GM19099 (cell line): Measurements from ENCODE around the gene LGR5.

Experiments used
- POLR2A ChIP-seq: IDR thresholded peaks from 3 replicates; pipeline ENCODE4 v1.6.1; 2011; ENCODE audit warnings: low read depth; ENCODE audit not compliant: insufficient read length; ENCODE audit errors: extremely low read depth

LGR5 gene

DNA sequence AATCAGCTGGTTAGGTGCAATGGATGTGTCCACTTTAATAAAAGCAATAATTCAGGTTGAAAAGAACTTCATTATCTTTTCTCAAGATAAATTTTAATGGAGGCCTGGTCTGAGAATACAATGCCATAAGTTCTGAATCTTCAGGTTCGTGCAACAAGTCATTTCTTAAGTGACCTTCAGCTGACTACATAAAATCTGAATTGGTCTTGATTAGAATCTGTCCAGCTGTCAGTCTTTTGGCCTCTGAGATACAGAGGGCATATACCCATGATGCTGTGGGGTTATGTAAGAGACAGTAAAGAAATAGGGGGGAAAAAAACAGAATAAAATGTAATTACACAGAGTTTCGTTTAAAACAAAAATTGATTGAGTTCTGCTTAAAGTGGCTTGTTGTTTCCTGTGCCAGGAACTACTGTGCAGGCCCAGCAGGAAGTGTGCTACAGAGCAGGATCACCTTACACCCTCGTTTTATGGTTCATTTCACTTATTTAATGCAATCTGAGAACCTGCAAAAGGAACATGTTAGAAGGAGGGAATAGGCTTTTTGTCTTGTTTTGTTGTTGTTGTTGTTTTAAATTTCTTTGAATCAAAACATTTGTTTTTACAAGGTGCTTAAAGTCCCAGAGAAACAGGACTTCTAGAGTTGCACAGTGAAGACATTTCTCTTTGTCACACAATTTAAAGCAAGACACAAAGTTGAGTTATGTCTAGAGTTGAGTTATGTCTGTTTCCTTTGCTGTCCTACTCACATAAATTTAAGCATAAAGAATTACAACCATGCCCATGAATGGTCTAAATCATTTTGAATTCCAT is 64.2 kb downstream of the LGR5 start:
- no peak for TF ChIP-seq POLR2A

DNA sequence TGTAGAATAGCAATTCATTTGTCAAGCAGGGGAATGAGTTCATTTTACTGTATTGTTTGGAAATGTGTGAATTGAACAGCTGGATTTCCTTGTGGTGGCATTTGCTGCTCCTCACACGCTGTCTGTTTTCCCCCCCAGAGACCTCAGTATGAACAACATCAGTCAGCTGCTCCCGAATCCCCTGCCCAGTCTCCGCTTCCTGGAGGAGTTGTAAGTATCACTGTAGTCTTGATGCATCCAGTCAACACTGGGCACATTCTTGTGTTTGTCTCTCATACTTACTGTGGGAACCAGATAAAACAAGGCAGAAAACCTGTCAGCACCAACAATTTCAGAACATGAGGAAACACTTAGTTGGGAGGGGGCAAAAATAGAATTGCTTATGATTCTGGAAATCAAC is 64.9 kb downstream of the LGR5 start:
- no peak for TF ChIP-seq POLR2A

DNA sequence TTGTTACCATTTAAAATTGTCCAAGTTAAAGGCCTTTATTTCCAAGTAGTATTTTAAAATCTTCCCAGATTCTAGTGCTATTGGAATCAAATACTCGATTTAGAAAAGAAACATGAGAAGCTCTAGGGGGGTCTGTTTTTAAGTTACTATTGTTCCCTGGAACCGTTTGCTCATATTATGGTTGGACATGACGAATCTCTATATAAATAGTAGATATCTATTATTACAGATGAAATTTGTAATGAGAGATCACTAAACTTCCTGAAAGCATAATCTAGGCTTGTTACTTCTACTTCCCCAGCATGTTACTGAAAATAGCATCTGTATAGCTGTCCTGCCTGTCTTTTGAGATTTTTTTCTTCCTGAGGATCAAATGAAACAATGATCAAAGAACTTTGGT is 70.1 kb downstream of the LGR5 start:
- TF ChIP-seq POLR2A = no peak

DNA sequence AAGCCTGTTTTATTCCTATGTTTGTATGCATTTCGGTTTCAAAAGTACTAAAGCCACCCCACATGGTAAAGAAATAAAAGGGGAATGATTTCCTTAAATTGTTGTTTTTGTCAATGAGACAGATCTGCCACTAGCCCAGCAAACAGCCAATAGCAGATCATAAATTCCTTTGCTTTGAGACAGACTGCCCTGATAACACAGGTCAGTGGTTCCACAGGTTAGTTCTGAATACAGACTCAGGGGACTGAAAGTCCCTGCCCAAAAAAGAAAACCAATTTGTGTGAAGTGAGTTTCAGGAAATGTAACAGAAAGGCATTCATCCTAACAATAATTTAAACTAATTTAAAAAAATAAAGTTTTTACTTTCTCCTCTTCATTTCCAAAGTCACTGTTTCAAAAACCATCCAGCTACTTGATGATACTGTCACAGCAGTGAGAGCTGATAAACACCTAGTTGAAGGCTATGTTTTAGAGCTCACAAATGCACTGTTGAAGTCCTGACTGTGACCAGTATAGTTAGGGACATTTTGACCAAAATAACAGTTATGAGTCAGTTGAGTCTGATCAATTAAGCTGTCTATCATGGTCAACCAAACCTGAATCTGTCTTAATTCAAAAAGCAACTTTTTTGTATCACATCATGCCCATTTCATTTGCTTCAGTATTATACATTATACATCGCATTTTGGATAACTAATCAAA is 77.7 kb downstream of the LGR5 start:
- TF ChIP-seq POLR2A = no peak

DNA sequence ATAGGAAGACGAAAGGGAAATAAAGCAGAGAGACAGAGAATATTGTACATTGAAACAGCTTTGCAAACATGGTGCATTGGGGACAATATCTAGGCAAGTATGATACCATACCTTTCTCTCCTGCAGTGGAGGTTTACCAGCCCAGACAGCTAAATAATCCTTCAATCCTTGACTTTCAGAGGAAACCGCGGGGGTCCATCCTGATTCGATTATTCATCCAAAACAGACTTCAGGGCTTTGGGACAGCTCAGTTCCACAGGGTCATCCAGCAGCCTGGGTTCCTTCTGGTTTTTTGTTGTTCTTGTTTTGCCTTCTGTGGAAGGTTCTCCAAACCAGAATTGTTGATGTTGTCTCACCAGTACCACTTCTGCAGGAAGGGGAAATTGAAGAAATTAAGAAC is 81.5 kb downstream of the LGR5 start:
- no peak for TF ChIP-seq POLR2A

DNA sequence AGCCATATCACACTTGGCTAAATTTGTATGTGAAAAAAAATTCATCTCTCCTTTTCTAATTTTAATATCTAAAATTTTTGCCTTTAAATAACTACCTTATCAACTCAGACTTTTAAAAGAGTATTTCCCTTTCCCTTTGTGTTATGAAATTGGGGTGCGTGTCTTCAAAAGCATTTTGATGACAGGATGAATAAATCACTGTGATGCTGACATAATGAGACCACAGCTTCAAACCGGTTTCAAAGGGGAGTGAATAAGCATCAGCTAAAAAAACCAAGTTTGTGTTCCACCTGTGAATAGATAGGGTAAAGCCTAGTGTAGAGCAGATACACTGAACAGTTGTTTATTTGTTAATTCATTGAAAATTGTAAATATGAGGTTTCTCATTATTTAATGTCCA is 85.0 kb downstream of the LGR5 start:
- no peak for TF ChIP-seq POLR2A

DNA sequence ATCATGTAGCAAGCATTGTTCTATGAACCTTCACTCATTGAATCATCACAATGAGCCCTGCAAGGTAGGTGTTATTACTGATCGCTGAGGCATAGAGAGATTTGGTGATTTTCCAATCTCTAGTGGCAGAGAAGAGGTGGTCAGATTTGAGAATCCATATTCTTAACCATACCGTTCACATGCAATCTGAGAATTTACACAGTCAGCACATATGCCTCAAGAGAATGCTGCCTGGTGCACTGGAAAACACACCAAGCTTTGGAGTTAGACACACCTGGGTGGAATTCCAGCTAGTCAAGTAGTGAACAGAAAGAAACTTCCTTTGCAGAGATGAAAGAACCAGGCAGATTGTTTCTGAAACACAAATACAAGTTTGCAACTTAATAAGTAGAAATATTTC is 94.1 kb downstream of the LGR5 start:
- no peak for TF ChIP-seq POLR2A

DNA sequence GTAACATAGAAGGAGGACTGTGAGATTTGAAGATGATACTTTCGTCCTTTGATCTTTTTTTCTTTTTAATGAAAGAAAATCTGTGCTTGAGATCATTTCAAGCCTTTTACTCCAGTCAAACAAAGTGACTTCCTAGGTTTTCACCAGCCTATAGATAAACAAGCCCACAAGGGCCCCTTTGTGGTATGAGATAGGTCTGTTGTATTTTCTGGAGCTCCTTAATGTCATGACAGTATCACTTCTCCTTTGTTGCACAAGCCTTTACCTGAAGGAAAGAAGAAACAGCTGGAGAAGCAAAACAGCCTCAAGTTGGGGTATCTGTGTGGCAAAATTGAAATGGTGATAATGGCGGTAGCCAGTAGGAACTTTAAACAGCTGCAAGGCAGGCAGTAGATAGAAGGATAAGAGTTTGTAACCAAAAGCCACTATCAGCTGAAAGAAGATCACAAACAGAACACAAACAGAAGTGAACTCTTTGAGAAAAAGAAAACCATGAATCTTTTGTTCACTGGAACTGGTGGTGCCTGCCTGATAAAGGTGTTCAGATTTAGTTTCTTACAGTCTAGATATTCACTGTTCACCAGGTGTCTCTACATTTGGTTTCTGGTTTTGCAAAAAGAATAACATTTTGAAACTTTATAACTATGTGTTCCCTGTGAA is 96.8 kb downstream of the LGR5 start:
- no peak for TF ChIP-seq POLR2A

DNA sequence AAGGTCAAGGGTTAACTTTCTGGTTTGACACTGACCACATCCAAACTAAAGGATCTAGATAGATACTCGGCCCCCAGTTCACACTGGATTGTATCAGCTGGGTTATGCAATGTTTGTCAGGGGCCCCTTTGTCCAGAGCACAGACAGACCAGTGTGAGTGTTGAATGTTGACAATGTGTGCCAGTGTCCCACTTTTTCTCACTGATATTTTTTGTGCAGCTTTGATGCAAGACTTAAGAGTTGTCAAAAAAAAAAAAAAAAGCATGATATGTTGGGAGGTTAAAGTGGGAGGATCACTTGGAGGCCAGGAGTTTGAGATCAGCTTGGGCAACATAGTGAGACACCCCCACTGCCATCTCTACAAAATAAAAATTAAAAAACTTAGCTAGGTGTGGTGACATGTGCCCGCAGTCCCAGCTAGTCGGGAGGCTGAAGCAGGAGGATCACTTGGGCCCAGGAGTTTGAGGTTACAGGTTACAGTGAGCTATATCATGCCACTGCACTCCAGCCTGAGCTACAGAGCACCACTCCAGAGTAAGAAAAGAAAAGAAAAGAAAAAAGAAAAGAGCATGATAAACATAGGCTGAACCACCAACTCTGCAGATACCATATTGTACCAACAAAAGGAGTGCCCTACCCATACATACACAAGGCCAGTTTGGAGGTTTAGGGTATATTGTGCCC is 97.5 kb downstream of the LGR5 start:
- no peak for TF ChIP-seq POLR2A

DNA sequence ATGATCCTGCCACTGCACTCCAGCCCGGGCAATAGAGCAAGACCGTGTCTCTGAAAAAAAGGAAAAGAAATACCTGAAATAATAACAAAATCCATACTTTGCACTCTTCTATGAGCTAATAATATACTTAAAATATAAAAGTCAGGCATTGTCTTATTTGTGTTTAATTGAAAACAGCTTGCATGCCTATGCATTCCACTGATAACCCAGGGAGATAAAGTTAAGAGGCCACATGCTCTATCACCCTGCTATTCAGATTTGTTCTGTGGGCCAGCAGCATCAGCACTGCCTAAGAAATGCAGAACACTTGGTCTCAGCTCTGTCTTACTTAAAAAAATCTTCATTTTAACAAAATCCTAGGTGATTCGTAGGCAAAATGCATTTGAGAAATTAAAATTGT is 99.2 kb downstream of the LGR5 start:
- no peak for TF ChIP-seq POLR2A

DNA sequence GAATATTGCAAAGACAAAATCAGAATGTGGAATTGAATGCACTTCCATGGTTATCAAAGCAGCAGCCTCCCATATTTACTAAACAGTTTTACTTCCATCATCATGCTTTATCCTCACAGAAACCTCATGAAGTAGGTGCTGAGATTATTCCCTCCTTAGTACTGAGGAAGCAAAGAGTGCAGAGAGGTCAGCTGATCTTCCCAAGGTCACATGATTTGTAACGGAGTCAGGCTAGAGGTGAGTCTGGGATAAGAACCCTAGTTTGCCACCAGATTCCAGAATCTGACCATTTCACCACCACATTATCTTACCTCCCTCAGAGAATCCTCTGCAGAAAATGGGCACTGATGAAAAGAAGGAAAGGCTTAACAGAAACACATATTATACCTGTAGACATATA is 102.0 kb downstream of the LGR5 start:
- TF ChIP-seq POLR2A = no peak

DNA sequence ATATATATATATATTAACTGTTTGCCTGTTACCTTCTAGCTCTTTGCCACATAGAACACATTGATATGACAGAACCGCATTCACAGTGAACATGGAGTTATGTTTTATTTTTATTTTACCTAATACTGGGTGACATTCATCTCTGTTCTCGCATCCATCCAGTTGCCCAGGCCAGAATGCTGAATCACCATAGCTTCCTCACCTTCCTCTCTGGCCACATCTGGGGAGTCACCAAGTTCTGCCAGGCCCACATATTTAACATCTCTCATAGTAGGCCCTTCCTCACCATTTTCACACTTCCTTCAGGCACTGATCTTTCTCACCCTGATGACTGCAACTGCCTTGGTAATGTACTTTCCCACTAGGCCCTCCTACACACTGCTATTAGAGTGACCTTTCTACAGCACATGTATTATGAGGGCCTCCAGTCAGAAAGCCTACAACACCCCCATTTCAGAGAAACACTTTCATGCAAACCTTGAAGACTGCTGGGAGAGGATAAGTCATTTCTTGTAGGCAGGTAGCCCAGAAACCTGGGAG is 106.8 kb downstream of the LGR5 start:
- no peak for TF ChIP-seq POLR2A

DNA sequence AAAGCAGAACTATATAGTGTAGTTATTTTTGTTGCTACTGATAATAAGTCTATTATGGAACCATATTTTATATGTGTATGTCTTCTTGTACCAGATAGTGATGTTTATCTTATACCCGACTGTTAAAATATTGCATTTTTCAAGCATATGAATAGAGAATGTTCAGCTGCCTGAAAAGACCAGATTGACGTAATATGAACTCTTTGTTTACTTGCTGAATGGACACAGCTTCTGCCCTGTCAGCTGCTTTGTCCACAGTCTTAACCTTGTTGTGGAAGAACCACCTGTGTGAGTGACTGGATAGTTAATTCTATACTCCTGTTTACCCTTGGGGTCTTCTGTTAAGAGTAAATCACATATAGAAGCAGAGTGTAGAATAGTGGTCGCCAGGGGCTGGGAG is 109.3 kb downstream of the LGR5 start:
- TF ChIP-seq POLR2A = no peak

DNA sequence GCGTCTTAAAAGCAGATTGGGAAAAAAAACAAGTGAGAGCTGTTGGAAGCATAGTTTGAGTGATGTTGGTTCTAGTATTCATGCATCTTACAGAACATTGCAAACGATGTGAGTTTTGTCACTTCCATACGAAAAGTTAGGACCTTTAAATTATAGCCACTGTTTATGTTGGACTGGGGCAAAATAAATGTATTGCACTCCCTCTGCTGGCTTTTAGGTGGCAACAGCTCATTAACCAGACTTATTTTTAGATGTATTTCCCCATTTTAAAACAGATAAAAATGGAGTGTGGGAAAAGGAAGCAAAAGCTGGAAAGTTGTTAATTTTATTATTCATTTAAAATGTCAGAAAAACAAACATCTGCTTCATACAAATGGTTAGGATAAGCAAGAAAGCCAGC is 111.9 kb downstream of the LGR5 start:
- no peak for TF ChIP-seq POLR2A
